Left cardiac atrium (tissue), 4 donors: ENCODE data around the gene GCN1. TPM values are rescaled to one million over a fixed set of nuclear protein-coding genes. Genes with fewer than 3 reads are reported as not detected.

ENCODE experiments used
- ATAC-seq, 2 donors: fragments of 200-7000 bp; cut with Tn5 transposase; one replicate each; pipeline ENCODE4 v1.9.1; 2020; ENCODE audit warnings: mild to moderate bottlenecking in 2 of 2, moderate library complexity in 2 of 2
- DNase-seq: peaks from one replicate; pipeline ENCODE4 v3.0.0-alpha.2; 2020
- intact Hi-C, 2 donors: fragments of 100-400 bp; cut with DNase I; formaldehyde crosslinking; loops; one replicate each; pipeline versions ENCODE4 v1.14.1 to v1.15.1; 2022 to 2023
- total RNA-seq, 2 donors: library from RNA; stranded (reverse); fragmentation: NEBNext Ultra II Directional; extraction: Animal tissue kit (Norgen Biotek cat#: 25700); gene quantifications; one replicate each; pipeline ENCODE4 v1.2.1, GENCODE V29; 2021
- donor health status: DM: no; HTN: yes; CAD: no.
- donor health status: DM: no; HTN: yes; CAD: no; lungs with severe emphysema.
- donor health status: DM: yes; HTN: yes; CAD: no.
- donor health status: Dilated cardiomyopathy.

GCN1 gene
- total RNA-seq, 2 donors from 2014 or later = 36.1 to 51.9 TPM

DNA sequence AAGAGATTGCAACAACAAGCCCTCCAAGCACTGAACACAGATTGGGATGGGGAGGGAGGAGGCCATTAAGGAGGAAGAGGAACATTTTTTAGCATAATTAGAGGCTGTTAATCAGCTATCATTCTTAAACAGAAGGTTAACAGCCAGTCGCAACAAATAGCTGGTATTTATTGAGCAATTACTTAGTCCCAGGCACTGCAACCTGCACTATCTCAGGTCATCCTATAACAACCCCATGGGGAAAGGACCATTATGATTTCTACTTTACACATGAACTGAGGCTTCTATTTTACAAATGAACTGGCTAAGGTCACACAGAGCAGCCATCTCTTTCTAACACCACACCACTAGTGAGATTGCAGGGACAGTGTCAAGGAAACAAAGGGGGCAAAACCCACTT lies 88.4 kb downstream of the GCN1 start:
- DNase-seq = no peak
- ATAC-seq = no peak
- intact Hi-C loops = no loop called here

- DNase-seq = no peak
- no peak for ATAC-seq
- intact Hi-C loops = no loop called here
Observed at GRCh38 chr12:120103371-120103770, 91.1 kb downstream of the GCN1 start.

GRCh38 chr12:120103044-120103338 lies 91.5 kb downstream of the GCN1 start:
- ATAC-seq (no peak), DNase-seq (no peak)
- intact Hi-C loops = no loop called here

DNA sequence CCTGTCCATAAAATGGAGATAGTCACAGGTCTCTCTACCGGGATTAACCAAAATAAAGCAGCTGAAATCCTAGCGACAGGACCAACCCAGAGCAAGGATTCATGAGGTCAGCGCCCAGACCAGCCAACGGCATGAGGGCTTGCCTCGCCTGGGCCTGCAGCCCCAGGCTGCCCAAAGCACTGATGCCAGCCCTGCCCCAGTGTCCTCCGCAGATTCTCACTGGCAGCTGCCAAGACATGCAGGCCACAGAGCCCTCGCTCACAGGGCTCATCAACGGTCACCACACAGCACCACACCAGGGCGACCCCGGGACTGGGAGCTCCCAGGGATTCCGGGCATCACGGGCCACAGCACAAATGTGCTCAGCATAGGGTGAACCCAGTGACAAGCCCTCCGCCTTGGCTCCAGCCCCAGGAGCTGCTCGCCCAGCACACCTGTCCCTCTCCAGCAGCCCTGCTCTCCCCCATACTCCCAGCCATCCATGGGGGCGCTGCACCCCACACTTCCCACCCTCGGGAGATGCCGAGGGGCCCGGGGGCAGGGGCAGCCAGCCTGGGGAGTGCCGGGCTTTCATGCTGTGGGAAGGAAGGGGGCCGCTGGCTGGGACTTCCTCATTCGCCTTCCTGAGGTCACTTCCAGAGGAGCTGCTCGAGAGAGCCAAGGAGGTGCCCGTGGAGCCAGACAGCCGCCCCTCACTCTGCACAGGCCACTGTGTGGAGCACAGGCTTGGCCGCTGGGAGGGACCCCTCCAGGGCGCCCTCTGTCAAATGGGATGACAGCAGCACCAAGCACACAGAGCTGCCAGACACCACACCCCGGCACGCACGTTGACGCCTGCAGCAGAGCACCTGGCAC lies 92.1 kb downstream of the GCN1 start:
- no peak for ATAC-seq
- no peak for DNase-seq
- intact Hi-C loops = no loop called here

- intact Hi-C loops = no loop called here
- DNase-seq = no peak
- ATAC-seq = no peak
Observed at GRCh38 chr12:120101617-120102016, 92.9 kb downstream of the GCN1 start.

DNA sequence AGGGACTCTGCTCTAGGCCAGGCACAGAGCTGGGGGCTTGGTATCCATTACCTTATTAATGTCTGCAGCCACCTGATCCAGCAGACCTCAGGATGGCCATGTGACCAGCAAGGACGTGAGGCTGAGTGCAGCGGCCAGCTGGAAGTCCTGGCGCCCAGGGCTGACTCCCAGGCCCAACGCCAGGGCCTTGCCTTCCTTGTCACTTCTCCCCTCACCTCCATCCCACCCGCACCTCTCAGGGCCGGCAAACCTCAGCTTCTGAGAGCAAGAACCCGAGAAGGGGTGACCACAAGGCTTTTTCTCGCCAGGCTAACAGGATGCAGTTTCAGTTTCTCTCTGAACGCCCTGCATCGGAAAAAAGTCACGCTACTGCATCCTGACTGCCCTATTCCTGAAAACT lies 93.3 kb downstream of the GCN1 start:
- DNase-seq (no peak), ATAC-seq (peak; percentile 28 to 44)

DNA sequence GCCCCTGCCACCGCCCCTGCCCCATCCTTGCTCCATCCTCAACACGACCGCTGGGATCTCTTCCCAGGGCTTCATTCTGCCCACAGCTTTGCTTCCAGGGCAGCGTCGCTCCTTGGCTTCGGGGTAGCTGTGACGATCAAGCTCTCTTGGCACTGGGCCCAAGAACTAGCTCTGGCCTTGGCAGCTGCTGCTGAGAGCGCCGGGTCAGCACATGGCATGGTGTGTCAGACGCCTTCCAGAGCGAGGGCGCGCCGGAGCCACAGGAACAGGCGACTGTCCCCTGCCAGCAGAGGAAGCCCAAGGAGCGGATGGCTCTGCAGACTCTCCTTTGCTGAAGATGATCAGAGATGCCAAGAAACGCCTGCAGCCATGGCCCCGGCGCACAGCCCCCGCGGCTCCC lies 93.9 kb downstream of the GCN1 start:
- DNase-seq = peak; percentile 83
- ATAC-seq = peak; percentile 71 to 88
- intact Hi-C loops = no loop called here

More for the DNA sequence above, 93.3 kb downstream of the GCN1 start:
- intact Hi-C loops = no loop called here

DNA sequence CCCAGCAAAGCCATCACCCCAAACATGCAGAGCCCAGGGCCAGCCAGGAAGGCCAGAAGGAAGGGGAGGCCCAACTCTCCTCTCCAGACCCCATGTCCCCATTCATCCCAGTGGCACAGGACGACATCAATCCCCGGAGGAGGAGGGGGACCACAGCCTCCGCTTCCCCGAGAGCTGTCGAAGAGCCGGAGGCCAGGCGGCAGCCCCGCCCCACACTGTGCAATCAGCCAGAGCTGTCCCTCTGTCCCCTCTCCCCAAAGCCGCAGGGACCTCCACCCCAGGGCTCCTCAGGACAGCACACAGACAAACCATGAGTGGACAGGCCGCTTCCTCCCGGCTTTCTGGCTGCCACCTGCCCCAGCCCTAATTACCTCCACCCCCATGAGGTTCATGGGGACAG lies 94.8 kb downstream of the GCN1 start:
- no peak for ATAC-seq
- intact Hi-C loops = no loop called here
- DNase-seq = no peak

GRCh38 chr12:120098756-120099470 lies 95.6 kb downstream of the GCN1 start:
- ATAC-seq (no peak), DNase-seq (no peak)
- intact Hi-C loops = no loop called here

DNA sequence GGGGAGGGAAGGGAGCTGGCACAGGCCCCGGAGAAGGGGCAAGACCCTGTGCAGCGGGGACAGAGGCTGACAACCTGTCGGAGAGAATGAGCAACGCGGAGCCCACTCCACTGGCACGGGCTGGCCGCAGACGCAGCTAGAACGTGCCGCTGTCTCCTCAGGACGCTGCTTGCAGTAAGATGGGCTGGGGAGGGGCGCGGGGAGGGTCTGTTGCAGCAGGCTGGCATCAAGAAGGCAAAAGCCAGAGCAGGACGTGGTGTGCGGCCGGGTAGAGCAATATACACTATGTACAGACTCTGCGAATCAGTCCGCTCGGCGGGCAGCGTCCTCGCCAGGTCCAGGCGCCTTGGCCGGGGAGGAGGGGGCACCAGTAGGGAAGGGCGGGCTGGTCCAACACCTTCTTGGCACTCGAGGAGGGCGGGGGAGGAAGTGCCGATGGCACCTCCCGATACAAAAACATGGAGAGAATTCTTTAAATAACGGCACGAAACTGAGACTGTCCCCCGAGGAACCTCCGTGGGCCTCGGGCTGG lies 97.8 kb downstream of the GCN1 start:
- ATAC-seq (no peak), DNase-seq (no peak)
- intact Hi-C loops = no loop called here

- ATAC-seq (no peak), DNase-seq (no peak)
- intact Hi-C loops = no loop called here
Observed at GRCh38 chr12:120095736-120096135, 98.8 kb downstream of the GCN1 start.

GRCh38 chr12:120095331-120095730 lies 99.2 kb downstream of the GCN1 start:
- ATAC-seq (peak in 1 of 2 donors; percentile 2), DNase-seq (no peak)
- intact Hi-C loops = no loop called here

GRCh38 chr12:120094485-120094884 lies 100.0 kb downstream of the GCN1 start:
- DNase-seq (no peak), ATAC-seq (peak in 1 of 2 donors; percentile 2)
- intact Hi-C loops = no loop called here

- ATAC-seq (peak in 1 of 2 donors; percentile 8), DNase-seq (no peak)
- intact Hi-C loops = no loop called here
Observed at GRCh38 chr12:120093592-120094355, 100.7 kb downstream of the GCN1 start.

- intact Hi-C loops = no loop called here
- DNase-seq (no peak), ATAC-seq (peak in 1 of 2 donors; percentile 5)
Observed at GRCh38 chr12:120093336-120093591, 101.3 kb downstream of the GCN1 start.

DNA sequence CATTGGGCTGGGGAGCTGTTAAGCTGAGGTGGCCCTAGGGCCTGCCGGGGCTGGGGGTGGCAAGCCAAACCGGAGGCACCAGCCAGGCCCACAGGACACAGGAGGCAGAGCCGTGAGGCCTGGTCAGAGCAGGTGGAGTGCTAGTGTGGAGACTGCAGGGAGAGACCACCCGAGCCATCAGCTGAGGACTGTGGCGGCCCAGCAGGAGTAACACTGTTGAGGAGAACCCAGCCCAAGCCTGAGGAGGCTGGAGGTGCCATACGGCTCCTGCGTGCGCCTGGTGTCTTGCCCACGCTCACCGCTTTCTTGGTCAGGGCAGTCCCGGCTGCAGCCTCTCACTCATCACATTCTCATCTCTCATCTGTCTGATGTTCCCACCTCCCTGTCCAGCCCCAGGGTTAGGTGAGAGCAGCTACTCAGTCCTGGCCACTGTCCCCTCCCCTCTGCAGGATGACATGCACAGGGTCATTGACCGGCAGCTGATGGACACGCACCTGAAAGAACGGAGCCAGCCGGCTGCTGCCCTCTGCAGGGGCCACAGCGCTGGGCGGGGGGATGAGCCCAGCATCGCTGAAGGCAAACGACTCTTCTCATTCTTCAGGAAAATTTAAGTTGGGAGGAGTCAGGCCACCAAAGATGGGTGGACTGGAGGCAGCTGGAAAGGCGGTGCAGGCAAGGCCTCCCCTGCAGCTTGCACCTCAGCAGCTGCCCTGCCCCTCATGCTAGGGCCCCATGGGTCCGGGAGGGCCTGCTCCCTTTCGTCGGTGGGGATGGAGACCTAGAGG lies 101.8 kb downstream of the GCN1 start:
- DNase-seq = no peak
- ATAC-seq = no peak
- intact Hi-C loops = no loop called here

- intact Hi-C loops = no loop called here
- DNase-seq (no peak), ATAC-seq (no peak)
Observed at GRCh38 chr12:120091371-120092090, 103.0 kb downstream of the GCN1 start.

GRCh38 chr12:120090626-120091295 lies 103.8 kb downstream of the GCN1 start:
- DNase-seq (no peak), ATAC-seq (no peak)
- intact Hi-C loops = no loop called here
